Measurements from ENCODE around the gene FKBP2. TPM values are rescaled to one million over a fixed set of nuclear protein-coding genes. Genes with fewer than 3 reads are reported as not detected.
A peak's percentile ranks its signal among the peaks of the same experiment; 100 is the strongest.

Gene FKBP2
- total RNA-seq, 1 donor from 2014 or later = 42.1 TPM

DNA sequence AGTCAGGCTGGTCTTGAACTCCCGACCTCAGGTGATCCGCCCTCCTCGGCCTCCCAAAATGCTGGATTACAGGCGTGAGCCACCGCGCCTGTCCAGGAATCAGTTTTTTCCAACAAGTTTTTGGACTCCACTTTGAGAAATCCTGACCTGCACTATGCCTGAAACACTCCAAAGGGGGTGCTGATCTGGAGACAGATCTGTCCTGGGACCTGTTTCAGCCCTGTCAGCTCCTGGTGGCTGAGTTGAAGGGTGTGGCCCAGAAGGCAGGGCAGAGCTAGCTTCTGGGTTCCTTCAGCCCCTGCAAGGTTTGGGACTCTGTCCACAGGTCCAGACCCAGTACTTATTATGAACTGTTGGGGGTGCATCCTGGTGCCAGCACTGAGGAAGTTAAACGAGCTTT lies 9.3 kb upstream of the FKBP2 start:
- no peak for DNase-seq (ENCODE audit: low spot score)
- H3K4me3 Mint-ChIP-seq (ENCODE audit: unreplicated experiment) = peak overlapping the region; percentile 75
- no peaks in the 10 kb centered on the region for H3K9me3 Mint-ChIP-seq (ENCODE audit: low read depth)
- peak overlapping the region; percentile 41 for H3K27ac Mint-ChIP-seq (ENCODE audit: unreplicated experiment)
- TF ChIP-seq, protein P1, sequence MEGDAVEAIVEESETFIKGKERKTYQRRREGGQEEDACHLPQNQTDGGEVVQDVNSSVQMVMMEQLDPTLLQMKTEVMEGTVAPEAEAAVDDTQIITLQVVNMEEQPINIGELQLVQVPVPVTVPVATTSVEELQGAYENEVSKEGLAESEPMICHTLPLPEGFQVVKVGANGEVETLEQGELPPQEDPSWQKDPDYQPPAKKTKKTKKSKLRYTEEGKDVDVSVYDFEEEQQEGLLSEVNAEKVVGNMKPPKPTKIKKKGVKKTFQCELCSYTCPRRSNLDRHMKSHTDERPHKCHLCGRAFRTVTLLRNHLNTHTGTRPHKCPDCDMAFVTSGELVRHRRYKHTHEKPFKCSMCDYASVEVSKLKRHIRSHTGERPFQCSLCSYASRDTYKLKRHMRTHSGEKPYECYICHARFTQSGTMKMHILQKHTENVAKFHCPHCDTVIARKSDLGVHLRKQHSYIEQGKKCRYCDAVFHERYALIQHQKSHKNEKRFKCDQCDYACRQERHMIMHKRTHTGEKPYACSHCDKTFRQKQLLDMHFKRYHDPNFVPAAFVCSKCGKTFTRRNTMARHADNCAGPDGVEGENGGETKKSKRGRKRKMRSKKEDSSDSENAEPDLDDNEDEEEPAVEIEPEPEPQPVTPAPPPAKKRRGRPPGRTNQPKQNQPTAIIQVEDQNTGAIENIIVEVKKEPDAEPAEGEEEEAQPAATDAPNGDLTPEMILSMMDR (IDR thresholded peaks at IDR 0.05) = no peak
- no peaks in the 10 kb centered on the region for H3K36me3 Mint-ChIP-seq (ENCODE audit: low read depth)
- H3K4me1 Mint-ChIP-seq (ENCODE audit: low read depth) = peaks cover 61% of the 10 kb centered on the region
- H3K27me3 Mint-ChIP-seq (ENCODE audit: low read depth) = no peaks in the 10 kb centered on the region

GRCh38 chr11:64232182-64232966 lies 8.5 kb upstream of the FKBP2 start:
- Mint-ChIP-seq H3K4me3 (ENCODE audit: unreplicated experiment) (peak overlapping the region; percentile 31), H3K9me3 (ENCODE audit: low read depth) (no peaks in the 10 kb centered on the region), H3K36me3 (ENCODE audit: low read depth) (peaks cover 3% of the 10 kb centered on the region), H3K27me3 (ENCODE audit: low read depth) (no peaks in the 10 kb centered on the region), H3K27ac (ENCODE audit: unreplicated experiment) (peak overlapping the region; percentile 63), H3K4me1 (ENCODE audit: low read depth) (peaks cover 53% of the 10 kb centered on the region)
- no peak for DNase-seq (ENCODE audit: low spot score)
- TF ChIP-seq, protein P1 (IDR thresholded peaks at IDR 0.05) = no peak

DNA sequence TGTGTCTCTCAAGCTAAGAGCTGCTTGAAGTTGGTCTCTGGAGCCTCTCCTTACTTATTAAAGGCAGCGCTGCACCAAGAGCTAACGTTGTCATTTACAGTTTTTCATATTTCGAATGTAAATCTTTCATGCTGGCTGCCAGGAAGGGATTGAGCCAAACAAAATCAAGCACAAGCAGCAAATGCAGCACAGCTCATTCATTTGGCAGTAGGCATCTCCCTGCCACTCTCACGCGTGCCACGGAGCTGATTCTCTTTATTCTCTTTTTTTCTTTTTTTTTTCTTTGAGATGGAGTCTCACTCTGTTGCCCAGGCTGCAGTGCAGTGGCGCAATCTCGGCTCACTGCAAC lies 8.0 kb upstream of the FKBP2 start:
- peaks cover 47% of the 10 kb centered on the region for H3K4me1 Mint-ChIP-seq (ENCODE audit: low read depth)
- TF ChIP-seq, protein P1 (IDR thresholded peaks at IDR 0.05) = no peak
- no peak overlapping the region for H3K4me3 Mint-ChIP-seq (ENCODE audit: unreplicated experiment)
- H3K27ac Mint-ChIP-seq (ENCODE audit: unreplicated experiment) = peak overlapping the region; percentile 63
- H3K9me3 Mint-ChIP-seq (ENCODE audit: low read depth) = no peaks in the 10 kb centered on the region
- H3K27me3 Mint-ChIP-seq (ENCODE audit: low read depth) = no peaks in the 10 kb centered on the region
- no peak for DNase-seq (ENCODE audit: low spot score)
- peaks cover 5% of the 10 kb centered on the region for H3K36me3 Mint-ChIP-seq (ENCODE audit: low read depth)

DNA sequence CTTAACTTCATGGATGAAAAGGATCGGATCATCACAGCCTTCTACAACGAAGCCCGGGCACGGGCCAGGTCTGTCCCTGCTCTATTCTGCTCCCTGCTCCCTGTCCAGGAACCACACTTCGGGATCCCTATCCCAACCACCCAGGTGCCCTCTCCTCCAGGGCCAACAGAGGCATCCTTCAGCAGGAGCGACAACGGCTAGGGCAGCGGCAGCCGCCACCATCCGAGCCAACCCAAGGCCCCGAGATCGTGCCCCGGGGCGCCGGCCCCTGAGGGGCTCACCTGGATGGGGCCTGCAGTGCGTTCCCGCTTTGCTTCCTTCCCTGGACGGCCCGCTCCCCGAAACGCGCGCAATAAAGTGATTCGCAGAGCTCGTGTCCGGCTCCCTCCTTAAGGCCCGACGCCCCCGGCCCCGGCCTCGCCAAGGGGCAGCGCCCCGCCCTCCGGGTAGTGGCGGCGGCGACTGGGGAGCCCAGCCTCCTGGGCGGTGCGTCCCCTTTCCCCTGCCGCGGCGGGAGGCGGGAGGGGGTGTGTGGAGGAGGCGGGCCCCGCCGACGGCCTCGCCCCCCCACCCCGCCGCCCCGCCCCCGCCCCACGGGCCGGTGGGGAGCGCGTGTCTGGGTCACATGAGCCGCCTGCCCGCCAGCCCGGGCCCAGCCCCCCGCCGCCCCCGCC lies 6.8 kb upstream of the FKBP2 start, which contains the start of gene VEGFB:
VEGFB (plus strand) TSS at position 672 of the 674 bp plus-strand sequence. CDS start 250 bp downstream, outside the sequence.
- H3K4me3 Mint-ChIP-seq (ENCODE audit: unreplicated experiment) = peak within 1 kb of the TSS; percentile 81
- H3K27ac Mint-ChIP-seq (ENCODE audit: unreplicated experiment) = peak within 1 kb of the TSS; percentile 79
- no peaks in the 10 kb centered on the region for H3K27me3 Mint-ChIP-seq (ENCODE audit: low read depth)
- peaks cover 7% of the 10 kb centered on the region for H3K36me3 Mint-ChIP-seq (ENCODE audit: low read depth)
- no peak for DNase-seq (ENCODE audit: low spot score)
- H3K9me3 Mint-ChIP-seq (ENCODE audit: low read depth) = no peaks in the 10 kb centered on the region
- TF ChIP-seq, protein P1 (IDR thresholded peaks at IDR 0.05) = no peak
- peaks cover 45% of the 10 kb centered on the region for H3K4me1 Mint-ChIP-seq (ENCODE audit: low read depth)

DNA sequence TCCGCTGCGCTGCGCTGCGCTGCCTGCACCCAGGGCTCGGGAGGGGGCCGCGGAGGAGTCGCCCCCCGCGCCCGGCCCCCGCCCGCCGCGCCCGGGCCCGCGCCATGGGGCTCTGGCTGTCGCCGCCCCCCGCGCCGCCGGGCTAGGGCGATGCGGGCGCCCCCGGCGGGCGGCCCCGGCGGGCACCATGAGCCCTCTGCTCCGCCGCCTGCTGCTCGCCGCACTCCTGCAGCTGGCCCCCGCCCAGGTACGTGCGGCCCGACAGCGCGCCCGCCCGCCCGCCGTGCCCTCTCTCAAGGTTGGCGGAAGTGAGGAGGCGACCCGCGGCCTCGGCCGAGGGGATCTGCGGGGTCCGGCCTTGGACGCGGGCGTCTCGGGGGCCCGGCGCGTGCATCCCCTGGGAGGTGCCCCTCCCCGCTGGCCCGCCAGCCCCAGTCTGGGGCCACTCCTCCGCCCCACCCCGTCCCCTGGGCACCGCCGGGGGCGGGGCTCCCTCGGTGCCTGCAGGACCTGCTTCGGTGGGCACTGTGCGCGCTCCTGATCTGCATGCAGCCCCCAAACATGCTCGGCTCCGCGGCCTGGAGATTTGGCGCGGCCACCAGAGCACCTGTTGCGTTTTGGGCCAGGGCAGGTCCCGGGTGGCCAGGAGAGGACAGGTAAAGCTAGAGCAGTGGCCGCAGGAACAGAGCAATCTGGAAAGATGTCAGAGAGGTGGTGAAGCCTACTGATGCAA lies 6.1 kb upstream of the FKBP2 start:
- Mint-ChIP-seq H3K36me3 (ENCODE audit: low read depth) (peaks cover 7% of the 10 kb centered on the region), H3K27ac (ENCODE audit: unreplicated experiment) (peak overlapping the region; percentile 79)

More for the DNA sequence above, 6.1 kb upstream of the FKBP2 start:
- H3K4me3 Mint-ChIP-seq (ENCODE audit: unreplicated experiment) = peak overlapping the region; percentile 81
- H3K27me3 Mint-ChIP-seq (ENCODE audit: low read depth) = no peaks in the 10 kb centered on the region
- H3K9me3 Mint-ChIP-seq (ENCODE audit: low read depth) = no peaks in the 10 kb centered on the region
- DNase-seq (ENCODE audit: low spot score) = peak; percentile 81
- TF ChIP-seq, protein P1 (IDR thresholded peaks at IDR 0.05) = peak; percentile 21
- peaks cover 42% of the 10 kb centered on the region for H3K4me1 Mint-ChIP-seq (ENCODE audit: low read depth)
